ENCODE data around the gene RASL11B.
A peak's percentile ranks its signal among the peaks of the same experiment; 100 is the strongest.

RASL11B gene

GRCh38 chr4:52860361-52860760 lies 1.8 kb upstream of the RASL11B start:
- Mint-ChIP-seq H3K27me3 (peaks cover 34% of the 10 kb centered on the region), H3K27ac (no peak overlapping the region), H3K36me3 (peaks cover 6% of the 10 kb centered on the region), H3K4me3 (no peak overlapping the region), H3K9me3 (ENCODE audit: low read depth) (peaks cover 5% of the 10 kb centered on the region), H3K4me1 (ENCODE audit: low read depth) (peaks cover 14% of the 10 kb centered on the region)

GRCh38 chr4:52861171-52861823 lies 820 bp upstream of the RASL11B start:
- peak overlapping the region; percentile 85 for H3K4me3 Mint-ChIP-seq

GRCh38 chr4:52862639-52863161 lies 583 bp downstream of the RASL11B start:
- Mint-ChIP-seq H3K4me1 (ENCODE audit: low read depth) (peaks cover 14% of the 10 kb centered on the region), H3K9me3 (ENCODE audit: low read depth) (peaks cover 5% of the 10 kb centered on the region), H3K27ac (no peak overlapping the region), H3K4me3 (peak overlapping the region; percentile 74), H3K36me3 (peaks cover 2% of the 10 kb centered on the region), H3K27me3 (peaks cover 25% of the 10 kb centered on the region)

More at GRCh38 chr4:52861171-52861823, 820 bp upstream of the RASL11B start:
- peaks cover 14% of the 10 kb centered on the region for H3K4me1 Mint-ChIP-seq (ENCODE audit: low read depth)
- H3K27me3 Mint-ChIP-seq = peaks cover 33% of the 10 kb centered on the region
- H3K27ac Mint-ChIP-seq = no peak overlapping the region
- H3K9me3 Mint-ChIP-seq (ENCODE audit: low read depth) = peaks cover 5% of the 10 kb centered on the region
- H3K36me3 Mint-ChIP-seq = peaks cover 6% of the 10 kb centered on the region

GRCh38 chr4:52863324-52863723 lies 1.2 kb downstream of the RASL11B start:
- Mint-ChIP-seq H3K27me3 (peaks cover 25% of the 10 kb centered on the region), H3K36me3 (no peaks in the 10 kb centered on the region), H3K9me3 (ENCODE audit: low read depth) (peaks cover under 1% of the 10 kb centered on the region), H3K4me1 (ENCODE audit: low read depth) (peaks cover 14% of the 10 kb centered on the region), H3K4me3 (peak overlapping the region; percentile 74), H3K27ac (no peak overlapping the region)

- Mint-ChIP-seq H3K9me3 (ENCODE audit: low read depth) (no peaks in the 10 kb centered on the region), H3K4me3 (no peak overlapping the region), H3K36me3 (no peaks in the 10 kb centered on the region), H3K27ac (no peak overlapping the region), H3K4me1 (ENCODE audit: low read depth) (peaks cover 14% of the 10 kb centered on the region), H3K27me3 (peaks cover 17% of the 10 kb centered on the region)
These were observed 2.7 kb downstream of the RASL11B start for GRCh38 chr4:52864793-52865192.

GRCh38 chr4:52865300-52865699 lies 3.2 kb downstream of the RASL11B start:
- Mint-ChIP-seq H3K4me1 (ENCODE audit: low read depth) (peaks cover 14% of the 10 kb centered on the region), H3K27me3 (peaks cover 13% of the 10 kb centered on the region), H3K9me3 (ENCODE audit: low read depth) (no peaks in the 10 kb centered on the region), H3K4me3 (no peak overlapping the region), H3K27ac (no peak overlapping the region), H3K36me3 (no peaks in the 10 kb centered on the region)

- Mint-ChIP-seq H3K36me3 (peaks cover 8% of the 10 kb centered on the region), H3K4me1 (ENCODE audit: low read depth) (peaks cover 5% of the 10 kb centered on the region), H3K27ac (no peak overlapping the region), H3K4me3 (no peak overlapping the region), H3K9me3 (ENCODE audit: low read depth) (no peaks in the 10 kb centered on the region), H3K27me3 (peaks cover 4% of the 10 kb centered on the region)
These were observed 4.6 kb downstream of the RASL11B start for GRCh38 chr4:52866734-52867133.

- Mint-ChIP-seq H3K4me1 (ENCODE audit: low read depth) (peaks cover 5% of the 10 kb centered on the region), H3K36me3 (peaks cover 9% of the 10 kb centered on the region), H3K27me3 (peaks cover 4% of the 10 kb centered on the region), H3K4me3 (no peak overlapping the region), H3K27ac (no peak overlapping the region), H3K9me3 (ENCODE audit: low read depth) (no peaks in the 10 kb centered on the region)
These were observed 5.0 kb downstream of the RASL11B start for GRCh38 chr4:52867163-52867562.

GRCh38 chr4:52868133-52868532 lies 6.0 kb downstream of the RASL11B start:
- no peak overlapping the region for H3K4me3 Mint-ChIP-seq
- no peak overlapping the region for H3K27ac Mint-ChIP-seq
- peaks cover 4% of the 10 kb centered on the region for H3K27me3 Mint-ChIP-seq

GRCh38 chr4:52869196-52869595 lies 7.1 kb downstream of the RASL11B start:
- Mint-ChIP-seq H3K27me3 (no peaks in the 10 kb centered on the region), H3K9me3 (ENCODE audit: low read depth) (no peaks in the 10 kb centered on the region), H3K4me1 (ENCODE audit: low read depth) (no peaks in the 10 kb centered on the region), H3K4me3 (no peak overlapping the region), H3K36me3 (peaks cover 21% of the 10 kb centered on the region), H3K27ac (no peak overlapping the region)

More at GRCh38 chr4:52868133-52868532, 6.0 kb downstream of the RASL11B start:
- peaks cover 1% of the 10 kb centered on the region for H3K4me1 Mint-ChIP-seq (ENCODE audit: low read depth)
- H3K9me3 Mint-ChIP-seq (ENCODE audit: low read depth) = no peaks in the 10 kb centered on the region
- peaks cover 17% of the 10 kb centered on the region for H3K36me3 Mint-ChIP-seq

GRCh38 chr4:52869656-52870055 lies 7.5 kb downstream of the RASL11B start:
- H3K4me1 Mint-ChIP-seq (ENCODE audit: low read depth) = no peaks in the 10 kb centered on the region
- no peaks in the 10 kb centered on the region for H3K9me3 Mint-ChIP-seq (ENCODE audit: low read depth)
- H3K27ac Mint-ChIP-seq = no peak overlapping the region
- peaks cover 23% of the 10 kb centered on the region for H3K36me3 Mint-ChIP-seq
- H3K27me3 Mint-ChIP-seq = no peaks in the 10 kb centered on the region
- H3K4me3 Mint-ChIP-seq = no peak overlapping the region

- no peaks in the 10 kb centered on the region for H3K27me3 Mint-ChIP-seq
- H3K36me3 Mint-ChIP-seq = peaks cover 23% of the 10 kb centered on the region
- no peaks in the 10 kb centered on the region for H3K9me3 Mint-ChIP-seq (ENCODE audit: low read depth)
- no peak overlapping the region for H3K4me3 Mint-ChIP-seq
- no peak overlapping the region for H3K27ac Mint-ChIP-seq
- H3K4me1 Mint-ChIP-seq (ENCODE audit: low read depth) = no peaks in the 10 kb centered on the region
These were observed 8.1 kb downstream of the RASL11B start for GRCh38 chr4:52870225-52870624.

GRCh38 chr4:52873191-52873590 lies 11.1 kb downstream of the RASL11B start:
- Mint-ChIP-seq H3K4me3 (no peak overlapping the region), H3K36me3 (peaks cover 28% of the 10 kb centered on the region), H3K27ac (no peak overlapping the region), H3K27me3 (no peaks in the 10 kb centered on the region), H3K9me3 (ENCODE audit: low read depth) (no peaks in the 10 kb centered on the region), H3K4me1 (ENCODE audit: low read depth) (peaks cover 9% of the 10 kb centered on the region)

GRCh38 chr4:52873861-52874343 lies 11.8 kb downstream of the RASL11B start:
- H3K4me1 Mint-ChIP-seq (ENCODE audit: low read depth) = peaks cover 9% of the 10 kb centered on the region

GRCh38 chr4:52874948-52875347 lies 12.8 kb downstream of the RASL11B start:
- Mint-ChIP-seq H3K4me1 (ENCODE audit: low read depth) (peaks cover 9% of the 10 kb centered on the region), H3K27ac (no peak overlapping the region), H3K27me3 (no peaks in the 10 kb centered on the region), H3K4me3 (no peak overlapping the region), H3K9me3 (ENCODE audit: low read depth) (no peaks in the 10 kb centered on the region), H3K36me3 (peaks cover 33% of the 10 kb centered on the region)

More at GRCh38 chr4:52873861-52874343, 11.8 kb downstream of the RASL11B start:
- H3K36me3 Mint-ChIP-seq = peaks cover 32% of the 10 kb centered on the region
- no peak overlapping the region for H3K4me3 Mint-ChIP-seq
- no peak overlapping the region for H3K27ac Mint-ChIP-seq
- H3K27me3 Mint-ChIP-seq = no peaks in the 10 kb centered on the region
- no peaks in the 10 kb centered on the region for H3K9me3 Mint-ChIP-seq (ENCODE audit: low read depth)

GRCh38 chr4:52876069-52876468 lies 14.0 kb downstream of the RASL11B start:
- H3K36me3 Mint-ChIP-seq = peaks cover 28% of the 10 kb centered on the region
- no peaks in the 10 kb centered on the region for H3K27me3 Mint-ChIP-seq
- H3K9me3 Mint-ChIP-seq (ENCODE audit: low read depth) = no peaks in the 10 kb centered on the region
- no peak overlapping the region for H3K4me3 Mint-ChIP-seq
- no peak overlapping the region for H3K27ac Mint-ChIP-seq
- H3K4me1 Mint-ChIP-seq (ENCODE audit: low read depth) = peaks cover 9% of the 10 kb centered on the region
